HG03060 (cell line): ENCODE results near the gene C19orf85.
"Not testable (repeated sequence)": the region's sequence is repeated elsewhere in the genome, so short reads cannot be mapped to it uniquely, and the experiment has no call there.

ENCODE experiments used
- ATAC-seq: cut with Tn5 transposase; IDR thresholded peaks from one replicate; pipeline ENCODE4 v1.9.1; 2021; ENCODE audit warnings: low read depth, moderate number of reproducible peaks; ENCODE audit not compliant: unreplicated experiment

C19orf85 gene

GRCh38 chr19:55464662-55465054, at the start of gene C19orf85:
Gene C19orf85, minus strand, starts transcription at chr19:55464751. Its CDS starts 197 bp downstream, at chr19:55464554.
- no peak for ATAC-seq

DNA sequence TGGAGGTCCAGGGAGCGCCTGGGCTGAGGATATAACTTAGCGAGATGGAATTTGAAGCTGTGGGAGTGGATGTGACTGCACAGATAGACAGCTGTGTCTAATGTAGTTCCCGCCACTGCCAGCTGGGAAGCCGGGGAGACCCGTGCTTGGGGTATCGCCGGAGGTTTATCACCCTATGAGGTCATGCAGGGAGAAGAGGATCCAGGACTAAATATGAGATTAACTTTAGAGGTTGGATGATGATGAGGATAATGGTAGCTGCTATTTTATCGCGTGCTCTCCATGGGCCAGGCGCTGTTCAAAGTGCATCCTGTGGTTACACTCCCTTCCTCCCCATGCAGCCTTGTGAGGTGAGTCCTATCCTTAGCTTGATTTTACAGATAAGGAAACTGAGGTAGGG, 43.6 kb upstream of the C19orf85 start:
- ATAC-seq = no peak

DNA sequence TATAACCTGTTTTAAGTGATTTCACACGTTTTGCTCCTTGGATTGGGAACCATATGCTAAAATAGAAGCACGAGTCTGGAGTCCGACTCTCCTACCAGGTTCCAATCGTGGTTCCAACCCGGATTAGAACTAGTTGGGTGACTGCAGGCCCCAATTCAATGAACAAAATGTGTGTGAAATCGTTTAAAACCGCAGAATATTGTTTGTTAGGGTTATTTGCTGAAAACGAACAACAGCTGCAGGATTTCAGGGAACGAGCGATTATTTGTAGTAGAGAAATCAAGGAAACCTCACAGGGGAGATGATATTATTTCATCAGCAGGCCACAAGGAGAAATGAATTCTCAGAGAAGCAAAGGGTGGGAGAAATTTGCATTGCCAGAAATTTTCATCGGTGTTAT, 40.4 kb upstream of the C19orf85 start:
- ATAC-seq = no peak

GRCh38 chr19:55504252-55504603, 39.7 kb upstream of the C19orf85 start:
- no peak for ATAC-seq

- ATAC-seq = no peak
Measured at GRCh38 chr19:55503502-55504251, 39.1 kb upstream of the C19orf85 start.

- no peak for ATAC-seq
Measured at GRCh38 chr19:55503157-55503501, 38.6 kb upstream of the C19orf85 start.

DNA sequence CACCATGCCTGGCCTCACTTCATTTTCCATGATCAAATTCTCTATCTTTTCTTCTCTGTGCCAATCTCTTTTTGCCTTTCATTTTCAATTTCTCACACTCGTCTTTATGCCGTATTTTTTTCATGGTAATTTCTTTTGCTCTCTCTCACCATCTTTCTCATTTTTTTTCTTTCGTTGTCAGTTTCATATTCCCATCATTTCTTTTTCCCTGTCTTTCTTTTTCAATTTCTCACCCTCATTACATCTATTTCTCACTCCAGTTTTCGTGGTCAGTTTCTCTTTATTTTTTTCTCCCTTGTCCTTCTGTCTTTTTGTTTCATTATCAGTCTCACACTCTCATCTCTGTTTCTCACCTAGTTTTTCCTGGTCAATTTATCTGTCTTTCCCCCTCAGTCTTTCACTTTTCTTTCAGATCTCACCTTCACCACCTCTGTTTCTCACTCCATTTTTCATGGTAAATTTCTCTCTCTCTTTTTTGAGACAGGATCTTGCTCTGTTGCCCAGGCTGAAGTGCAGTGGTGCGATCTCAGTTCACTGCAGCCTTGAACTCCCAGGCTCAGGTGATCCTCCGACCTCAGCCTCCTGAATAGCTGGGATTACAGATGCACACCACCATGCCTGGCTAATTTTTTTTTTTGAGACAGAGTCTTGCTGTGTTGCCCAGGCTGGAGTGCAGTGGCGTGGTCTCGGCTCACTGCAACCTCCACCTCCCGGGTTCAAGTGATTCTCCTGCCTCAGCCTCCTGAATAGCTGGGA, 37.8 kb upstream of the C19orf85 start:
- ATAC-seq = no peak

- ATAC-seq = no peak
Measured at GRCh38 chr19:55500368-55500952, 35.9 kb upstream of the C19orf85 start.

DNA sequence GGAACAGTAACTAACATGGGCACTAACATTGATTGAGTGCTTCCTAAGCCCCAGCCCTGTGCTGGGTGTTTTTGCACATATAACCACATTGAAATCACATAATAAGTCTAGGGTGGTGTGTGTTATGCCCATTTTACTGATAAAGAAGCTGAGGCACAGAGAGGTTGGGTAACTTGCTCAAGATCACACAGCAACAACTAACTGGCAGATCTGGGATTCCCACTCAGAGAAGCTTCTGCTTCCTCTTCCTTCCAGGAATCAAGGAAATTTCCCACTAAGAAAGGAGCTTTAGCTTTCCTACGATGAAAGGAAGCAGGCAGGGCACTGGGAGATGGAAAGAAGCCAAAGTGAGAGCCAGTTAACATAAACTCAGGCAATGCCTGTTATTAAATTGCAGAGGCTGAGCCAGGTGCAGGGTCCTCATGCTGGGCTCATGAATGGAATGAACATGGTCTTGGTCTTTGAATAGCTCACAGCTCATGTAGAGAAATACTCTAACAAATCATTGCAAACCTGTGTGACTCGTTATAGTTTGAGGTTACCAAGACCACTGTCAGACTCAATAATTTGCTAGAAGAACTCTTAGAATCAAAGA, 33.8 kb upstream of the C19orf85 start:
- ATAC-seq = no peak

DNA sequence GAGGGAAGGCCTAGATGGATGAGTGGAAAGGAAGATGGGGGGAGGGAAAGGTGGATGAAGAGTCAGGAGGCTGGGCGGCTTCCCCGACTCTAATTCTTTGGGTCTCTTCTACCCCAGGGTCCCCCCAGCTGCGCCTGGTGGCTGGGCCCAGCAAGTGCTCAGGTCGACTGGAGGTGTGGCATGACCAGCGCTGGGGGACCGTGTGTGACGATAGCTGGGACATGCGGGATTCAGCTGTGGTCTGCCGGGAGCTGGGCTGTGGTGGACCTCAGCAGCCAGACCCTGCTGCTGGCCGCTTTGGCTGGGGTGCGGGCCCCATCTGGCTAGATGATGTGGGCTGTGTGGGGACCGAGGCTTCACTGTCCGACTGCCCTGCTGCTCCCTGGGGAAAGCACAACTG, 33.2 kb upstream of the C19orf85 start:
- ATAC-seq = no peak

DNA sequence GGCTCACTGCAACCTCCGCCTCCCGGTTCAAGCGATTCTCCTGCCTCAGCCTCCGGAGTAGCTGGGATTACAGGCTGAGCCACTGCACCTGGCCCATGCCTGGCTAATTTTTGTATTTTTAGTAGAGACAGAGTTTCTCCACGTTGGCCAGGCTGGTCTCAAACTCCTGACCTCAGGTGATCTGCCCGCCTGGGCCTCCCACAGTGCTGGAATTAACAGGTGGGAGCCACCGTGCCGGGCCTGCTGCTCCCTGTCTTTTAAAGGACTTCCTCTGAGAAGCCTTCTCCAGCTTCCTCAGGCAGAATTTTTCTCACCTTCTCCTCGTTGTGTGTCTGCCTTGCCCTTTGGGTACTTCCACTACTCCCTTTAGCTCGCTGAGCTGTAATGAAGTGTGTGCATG, 32.3 kb upstream of the C19orf85 start:
- not testable (repeated sequence) for ATAC-seq

- no peak for ATAC-seq
Measured at GRCh38 chr19:55495646-55496349, 31.2 kb upstream of the C19orf85 start.

DNA sequence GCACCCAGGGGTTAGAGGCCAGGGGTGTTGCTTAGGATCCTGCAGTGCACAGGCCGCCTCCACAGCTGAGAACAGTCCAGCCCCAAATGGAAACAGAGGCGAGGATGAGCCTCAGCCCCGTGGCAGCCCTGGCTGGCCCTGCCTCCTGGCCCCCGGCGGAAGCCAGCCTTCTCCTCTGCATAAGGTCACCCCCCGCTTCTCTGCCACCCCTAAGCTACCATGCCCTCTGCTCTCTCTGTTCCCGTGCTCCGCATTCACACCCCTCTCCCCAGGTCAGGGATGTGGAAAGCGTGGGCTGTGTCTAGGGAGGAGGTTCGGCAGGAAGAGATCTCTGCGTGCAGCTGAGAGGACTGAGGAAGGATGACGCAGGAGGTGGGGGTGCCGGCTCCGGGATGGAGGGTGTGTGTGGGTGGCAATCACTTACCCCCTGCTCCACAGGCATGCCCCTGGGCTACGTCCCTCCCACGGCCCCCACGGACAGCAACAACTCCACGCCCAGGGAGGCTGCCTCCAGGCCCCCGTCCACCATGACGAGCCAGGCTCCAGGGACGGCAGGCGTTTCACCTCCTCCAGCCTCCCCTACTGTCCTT, 29.7 kb upstream of the C19orf85 start:
- ATAC-seq = no peak

- ATAC-seq = no peak
Measured at GRCh38 chr19:55493645-55494171, 29.2 kb upstream of the C19orf85 start.

GRCh38 chr19:55493052-55493644, 28.6 kb upstream of the C19orf85 start:
- no peak for ATAC-seq

- ATAC-seq = no peak
Measured at GRCh38 chr19:55492362-55492944, 27.9 kb upstream of the C19orf85 start.

DNA sequence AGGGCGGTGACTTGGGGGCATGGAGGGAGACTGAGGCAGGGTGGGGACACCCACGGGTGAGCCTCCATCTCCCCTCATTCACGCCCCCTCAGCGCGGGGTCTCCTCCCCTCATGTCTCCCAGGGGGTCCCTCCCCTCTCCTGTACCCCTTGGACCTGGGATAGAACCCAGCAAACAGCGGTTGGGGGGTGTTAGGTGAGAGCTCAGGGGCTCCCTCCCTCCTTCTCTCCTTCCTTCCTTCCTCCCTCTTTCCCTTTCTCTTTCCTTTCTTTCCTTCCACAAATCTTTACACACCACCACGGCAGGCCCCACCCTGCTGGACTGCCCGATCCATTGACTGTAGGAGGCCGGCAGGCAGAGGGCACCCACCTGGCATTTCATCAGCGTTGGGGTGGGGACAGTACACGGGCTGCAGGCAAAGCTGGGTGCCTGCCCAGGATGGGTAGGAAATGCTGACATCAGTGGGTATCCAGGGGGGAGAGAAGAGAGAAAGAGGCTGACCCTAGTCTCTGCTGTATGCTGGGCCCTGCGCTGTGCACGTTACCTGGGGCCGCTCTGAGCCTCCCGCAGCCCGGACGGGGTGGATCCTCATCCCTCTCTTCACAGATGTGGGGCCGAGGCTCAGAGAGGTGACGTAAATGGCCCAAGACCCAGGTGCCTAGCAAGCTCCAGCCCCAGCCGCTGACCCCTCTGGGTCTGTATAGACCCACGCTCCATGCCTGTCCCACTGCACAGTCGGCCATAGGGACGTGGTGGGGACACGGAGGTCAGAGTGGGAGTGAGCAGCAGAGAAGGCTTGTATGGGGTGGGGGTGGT, 27.2 kb upstream of the C19orf85 start:
- no peak for ATAC-seq
